Colonic mucosa (tissue), 4 donors: ENCODE measurements around the gene UTP3. TPM values are rescaled to one million over a fixed set of nuclear protein-coding genes. Genes with fewer than 3 reads are reported as not detected.
"Not testable (repeated sequence)": the region's sequence is repeated elsewhere in the genome, so short reads cannot be mapped to it uniquely, and the experiment has no call there.

ENCODE experiments used
- DNase-seq: peaks from one replicate; pipeline ENCODE4 v3.0.0-alpha.2; 2020
- H3K27ac ChIP-seq: fragments of 200-600 bp; one replicate; pipeline ENCODE4 v1.8.0; 2021
- H3K27me3 ChIP-seq: fragments of 200-600 bp; one replicate; pipeline ENCODE4 v1.8.0; 2021
- H3K36me3 ChIP-seq: fragments of 200-600 bp; one replicate; pipeline ENCODE4 v1.8.0; 2021
- H3K4me1 ChIP-seq: fragments of 200-600 bp; one replicate; pipeline ENCODE4 v1.8.0; 2021; ENCODE audit warnings: mild to moderate bottlenecking
- H3K4me3 ChIP-seq: fragments of 200-600 bp; one replicate; pipeline ENCODE4 v1.8.0; 2021
- H3K9ac ChIP-seq, 2 donors: one replicate each; pipeline ENCODE4 v1.7.0; 2013; ENCODE audit warnings: control low read depth in 2 of 2, low read depth in 2 of 2, low read length in 2 of 2
- H3K9me3 ChIP-seq: fragments of 200-600 bp; one replicate; pipeline ENCODE4 v1.8.0; 2021
- CTCF ChIP-seq: fragments of 200-600 bp; IDR thresholded peaks from one replicate; pipeline ENCODE4 v1.8.0; 2022; ENCODE audit warnings: antibody characterized with exemption, mild to moderate bottlenecking
- intact Hi-C: fragments of 100-400 bp; cut with DNase I; formaldehyde crosslinking; loops from one replicate; pipeline ENCODE4 v1.14.1; 2022
- total RNA-seq, 2 donors: library from RNA; stranded (reverse); fragmentation: NEBNext Ultra II Directional in 1 of 2; extraction: Animal tissue kit (Norgen Biotek cat#: 25700) in 1 of 2; gene quantifications; one replicate each; pipeline ENCODE4 v1.2.1, GENCODE V29; 2021
- donor health status: healthy.
- donor health status: DM: no; HTN: no; CAD: no.
- donor health status: DM: no; HTN: no; CAD: no.

The UTP3 gene
- total RNA-seq, 2 donors from 2014 or later: 20.0 to 22.8 TPM

DNA sequence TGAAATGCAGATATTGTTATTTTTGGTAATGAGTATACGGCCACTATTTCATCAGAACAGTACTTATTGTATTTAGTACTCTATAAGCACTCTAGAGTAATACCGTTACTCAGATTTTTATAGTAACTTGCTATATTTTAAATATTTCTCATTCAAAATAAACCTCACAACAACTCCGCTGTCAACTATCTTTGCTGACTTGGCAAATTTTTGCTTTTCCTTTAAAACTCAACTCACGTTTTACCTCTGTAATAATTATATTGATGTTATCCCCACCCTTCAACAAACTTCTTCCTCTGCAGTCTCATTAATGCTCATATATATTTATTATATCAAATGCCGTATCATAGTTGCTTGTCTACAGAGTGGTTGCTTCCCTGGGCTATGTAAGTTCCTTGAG, 31.0 kb upstream of the UTP3 start:
- no peak for TF ChIP-seq CTCF
- no peaks in the 10 kb centered on the region for H3K4me1 ChIP-seq
- no peaks in the 10 kb centered on the region for H3K36me3 ChIP-seq
- no peaks in the 10 kb centered on the region for H3K9me3 ChIP-seq
- intact Hi-C loops: no loop called here
- no peak for DNase-seq
- no peaks in the 10 kb centered on the region for H3K27me3 ChIP-seq
- no peak overlapping the region for H3K4me3 ChIP-seq
- H3K9ac ChIP-seq: no peak overlapping the region
- H3K27ac ChIP-seq: no peak overlapping the region

DNA sequence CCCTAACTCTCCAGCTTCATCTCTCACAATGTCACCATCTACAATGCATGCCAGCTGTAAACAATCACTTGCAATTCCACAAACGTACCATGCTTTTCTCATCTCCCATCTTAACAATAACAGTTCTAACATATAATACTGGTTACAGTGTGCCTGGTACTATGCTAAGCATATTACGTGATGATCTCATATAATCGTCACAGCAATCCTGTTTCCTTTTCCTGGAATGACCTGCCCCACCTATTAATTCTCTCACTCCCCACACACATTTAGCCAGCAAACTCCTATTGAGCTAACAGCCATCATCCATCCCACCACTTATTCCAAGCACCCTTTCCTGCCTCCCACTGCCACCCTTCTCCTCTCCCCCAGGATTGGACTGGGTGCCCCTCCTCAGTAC, 29.9 kb upstream of the UTP3 start:
- Histone ChIP-seq H3K4me3 (no peak overlapping the region), H3K9ac (no peak overlapping the region), H3K4me1 (no peaks in the 10 kb centered on the region), H3K27me3 (no peaks in the 10 kb centered on the region), H3K27ac (no peak overlapping the region), H3K9me3 (no peaks in the 10 kb centered on the region), H3K36me3 (no peaks in the 10 kb centered on the region)
- TF ChIP-seq CTCF: no peak
- DNase-seq: no peak
- intact Hi-C loops: no loop called here

- no peak for TF ChIP-seq CTCF
- no peak overlapping the region for H3K4me3 ChIP-seq
These were observed 28.2 kb upstream of the UTP3 start for GRCh38 chr4:70660106-70660505.

DNA sequence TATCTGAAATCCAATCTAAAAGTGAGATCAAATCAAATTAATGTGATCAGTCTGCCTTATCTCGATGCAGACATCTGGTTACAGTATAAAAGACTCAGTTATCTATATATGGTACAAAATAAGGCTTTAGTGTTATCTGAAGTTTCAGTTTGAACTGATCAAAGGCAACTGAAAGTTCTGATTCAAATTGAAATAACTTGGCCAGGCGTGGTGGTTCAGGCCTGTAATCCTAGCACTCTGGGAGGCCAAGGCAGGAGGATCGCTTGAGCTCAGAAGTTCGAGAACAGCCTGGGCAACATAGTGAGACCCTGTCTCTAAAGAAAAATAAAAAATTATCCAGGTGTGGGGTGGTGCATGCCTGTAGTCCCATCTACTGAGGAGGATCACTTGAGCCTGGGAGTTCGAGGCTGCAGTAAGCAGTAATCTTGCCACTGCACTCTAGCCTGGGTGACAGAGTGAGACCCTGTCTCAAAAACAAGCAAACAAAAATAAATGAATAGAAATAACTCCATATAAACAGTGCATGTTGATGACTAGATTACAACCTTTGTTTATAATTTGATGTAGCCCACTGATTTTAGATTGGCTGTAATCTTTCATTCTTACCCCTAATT, 26.9 kb upstream of the UTP3 start:
- H3K36me3 ChIP-seq, H3K9me3 ChIP-seq, H3K4me1 ChIP-seq, H3K9ac ChIP-seq, intact Hi-C loops, H3K27me3 ChIP-seq, DNase-seq, H3K27ac ChIP-seq, H3K4me3 ChIP-seq: not testable (repeated sequence)

More at GRCh38 chr4:70660106-70660505, 28.2 kb upstream of the UTP3 start:
- intact Hi-C loops: no loop called here
- H3K9me3 ChIP-seq: no peaks in the 10 kb centered on the region
- no peak for DNase-seq
- no peaks in the 10 kb centered on the region for H3K27me3 ChIP-seq
- no peak overlapping the region for H3K9ac ChIP-seq
- no peak overlapping the region for H3K27ac ChIP-seq
- H3K4me1 ChIP-seq: no peaks in the 10 kb centered on the region
- no peaks in the 10 kb centered on the region for H3K36me3 ChIP-seq

- Histone ChIP-seq H3K27ac (no peak within 1 kb of the TSS), H3K4me1 (no peaks in the 10 kb centered on the region), H3K9ac (no peak within 1 kb of the TSS), H3K4me3 (no peak within 1 kb of the TSS), H3K9me3 (no peaks in the 10 kb centered on the region), H3K36me3 (no peaks in the 10 kb centered on the region), H3K27me3 (no peaks in the 10 kb centered on the region)
- DNase-seq: no peak
- no peak for TF ChIP-seq CTCF
- intact Hi-C loops: no loop called here
These were observed 22.0 kb upstream of the UTP3 start, which contains the start of gene JCHAIN for GRCh38 chr4:70666369-70666768. Gene JCHAIN (minus strand): TSS chr4:70666508. CDS start chr4:70666490, 18 bp downstream.

DNA sequence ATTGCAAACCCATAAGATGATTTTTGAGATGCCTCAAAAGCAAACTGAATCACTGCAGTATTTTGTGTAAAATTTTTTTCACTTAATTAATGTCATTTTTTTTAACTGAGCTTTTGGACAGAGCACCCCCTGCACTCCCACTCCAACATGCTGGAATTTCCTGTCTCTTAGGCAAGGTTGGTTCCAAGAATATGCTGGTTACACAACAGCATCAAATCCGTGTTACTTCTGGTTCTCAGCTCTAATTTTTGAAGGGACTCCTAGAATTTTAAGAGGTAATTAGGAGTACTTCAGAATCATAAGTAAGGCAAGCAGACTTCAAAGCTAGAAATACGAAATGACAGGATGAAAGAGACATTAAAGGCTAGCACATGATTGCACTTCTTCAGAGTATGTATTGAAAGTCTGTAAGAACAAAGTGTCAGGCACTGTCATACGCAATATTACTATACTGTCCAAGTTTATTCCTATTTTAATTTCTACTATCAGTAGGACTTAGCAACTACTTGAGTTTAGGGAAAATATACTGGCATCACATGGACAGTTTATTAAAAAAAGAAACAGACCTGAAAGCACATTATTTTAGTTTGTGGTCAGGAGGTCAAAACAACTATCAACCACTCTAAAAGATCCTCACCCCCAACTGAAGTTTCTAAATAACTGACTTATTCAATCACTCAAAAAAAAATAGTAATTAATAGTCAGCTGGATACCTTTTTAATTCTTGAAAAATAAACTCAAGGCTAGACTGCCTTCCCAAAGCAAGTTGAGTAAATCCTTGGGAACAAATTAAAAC, 20.4 kb upstream of the UTP3 start:
- Histone ChIP-seq H3K36me3 (no peaks in the 10 kb centered on the region), H3K4me1 (no peaks in the 10 kb centered on the region), H3K9me3 (no peaks in the 10 kb centered on the region), H3K9ac (no peak overlapping the region), H3K4me3 (no peak overlapping the region), H3K27me3 (no peaks in the 10 kb centered on the region), H3K27ac (no peak overlapping the region)
- no peak for DNase-seq
- TF ChIP-seq CTCF: no peak
- intact Hi-C loops: no loop called here
